GM19324 (cell line): ENCODE measurements around the gene TTC39B.

Source experiments
- ATAC-seq: cut with Tn5 transposase; IDR thresholded peaks from one replicate; pipeline ENCODE4 v1.9.1; 2021; ENCODE audit warnings: mild to moderate bottlenecking, moderate library complexity; ENCODE audit not compliant: unreplicated experiment, low FRiP score

Gene TTC39B

DNA sequence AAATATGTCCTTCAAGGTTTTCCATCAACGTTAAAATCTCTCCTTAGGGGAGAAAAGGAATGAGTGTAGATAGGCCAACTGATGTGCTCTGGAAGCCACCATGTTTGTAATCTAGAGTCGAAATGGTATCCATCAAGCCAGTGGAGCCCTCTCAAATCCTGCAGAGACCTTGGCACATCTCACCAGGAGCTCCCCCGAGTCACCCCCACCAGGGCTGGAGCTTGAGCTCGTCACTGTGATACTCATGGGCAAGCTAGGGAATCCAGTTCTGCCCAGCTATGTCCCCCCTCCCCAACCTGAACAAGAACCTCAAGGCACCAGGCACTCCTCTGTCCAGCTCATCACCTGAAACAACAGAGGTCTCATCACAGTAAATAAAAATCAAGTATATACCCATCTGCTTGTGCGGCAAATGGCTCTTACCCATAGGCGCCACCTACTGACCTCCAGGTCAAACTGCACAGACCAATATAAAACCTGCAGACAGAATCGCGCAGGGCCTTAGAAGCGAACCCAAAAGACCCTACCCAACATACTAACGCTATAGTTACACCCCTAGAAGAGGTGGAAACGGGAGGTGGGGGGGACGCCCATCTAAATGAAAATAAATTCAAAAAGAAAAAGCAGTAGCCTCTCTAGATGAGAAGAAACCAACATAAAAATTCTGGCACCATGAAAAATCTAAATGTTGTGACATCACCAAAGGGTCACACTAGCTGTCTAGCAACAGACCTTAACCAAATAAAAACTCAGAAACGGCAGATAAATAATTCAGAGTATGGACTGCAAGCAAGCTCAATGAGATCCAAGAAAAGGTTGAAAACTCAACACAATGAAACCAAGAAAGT is 75.0 kb downstream of the TTC39B start:
- ATAC-seq: peak; percentile 79

DNA sequence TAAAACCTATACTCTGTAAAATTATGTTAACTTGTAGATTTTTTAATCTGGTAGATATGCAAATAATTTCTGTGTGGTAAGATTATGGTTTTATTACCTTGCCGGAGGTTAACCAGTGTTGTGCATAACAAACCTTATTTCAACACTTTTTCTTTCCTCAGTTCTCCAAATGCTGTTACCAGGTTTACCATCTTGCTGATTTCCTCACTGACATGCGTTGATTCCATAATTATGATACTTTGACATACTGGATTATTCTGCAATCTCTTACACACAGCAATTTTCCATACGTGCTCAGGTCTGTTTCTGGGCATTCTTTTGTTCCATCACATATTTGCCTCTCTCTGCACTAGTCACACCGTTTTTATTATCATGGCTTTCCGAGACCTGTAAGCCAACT is 77.6 kb downstream of the TTC39B start:
- no peak for ATAC-seq

- no peak for ATAC-seq
These were observed 79.5 kb downstream of the TTC39B start for GRCh38 chr9:15227491-15227890.

DNA sequence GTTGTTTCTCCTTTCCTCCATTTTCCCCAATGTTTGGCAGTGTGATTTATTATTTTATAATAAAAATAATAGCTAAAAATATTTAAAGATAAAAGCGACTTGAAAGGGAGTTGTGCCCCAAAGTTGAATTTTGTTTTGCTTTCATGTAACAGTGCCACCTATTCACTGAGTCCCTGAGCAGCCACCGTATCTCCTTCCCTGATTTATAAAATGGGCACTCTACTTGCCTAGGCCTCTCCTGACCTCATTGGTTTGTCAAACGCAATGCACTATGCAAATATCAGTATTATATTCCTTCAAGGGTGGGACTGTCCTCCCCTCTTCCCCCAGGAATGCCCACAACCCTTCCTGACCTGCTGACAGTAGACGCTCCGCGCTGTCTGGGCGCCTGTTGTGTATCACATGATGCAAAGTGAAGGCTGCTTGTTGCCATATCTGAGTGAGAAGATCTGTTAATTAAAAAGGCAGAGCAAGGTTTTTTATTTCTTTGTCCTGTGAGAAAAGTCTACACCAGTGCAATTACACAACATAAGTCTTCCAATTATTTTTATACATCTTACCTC is 81.4 kb downstream of the TTC39B start:
- no peak for ATAC-seq

- no peak for ATAC-seq
These were observed 84.7 kb downstream of the TTC39B start for GRCh38 chr9:15222313-15222712.

GRCh38 chr9:15221746-15222145 is 85.3 kb downstream of the TTC39B start:
- no peak for ATAC-seq

- ATAC-seq: no peak
These were observed 86.2 kb downstream of the TTC39B start for GRCh38 chr9:15220658-15221318.

DNA sequence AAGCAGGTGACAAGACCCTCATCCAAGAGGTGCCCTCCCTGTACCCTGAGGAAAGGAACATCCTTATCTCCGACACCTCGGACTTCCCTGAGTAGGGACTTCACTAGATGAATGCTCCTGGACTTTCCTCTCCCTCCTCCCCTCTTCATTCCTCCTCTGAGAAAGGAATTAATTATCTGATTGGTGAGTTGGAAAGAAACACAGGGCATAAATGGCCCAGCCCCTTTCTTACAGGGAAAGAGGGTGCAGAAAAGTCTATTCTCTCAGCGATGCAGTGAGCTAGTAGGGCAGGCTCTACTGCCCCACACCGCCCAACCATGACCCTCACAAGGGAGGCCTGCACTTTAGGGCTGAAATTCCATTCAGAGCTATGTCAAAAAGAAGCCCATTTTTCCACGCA is 87.5 kb downstream of the TTC39B start:
- ATAC-seq: no peak

- no peak for ATAC-seq
These were observed 88.0 kb downstream of the TTC39B start for GRCh38 chr9:15218994-15219393.

DNA sequence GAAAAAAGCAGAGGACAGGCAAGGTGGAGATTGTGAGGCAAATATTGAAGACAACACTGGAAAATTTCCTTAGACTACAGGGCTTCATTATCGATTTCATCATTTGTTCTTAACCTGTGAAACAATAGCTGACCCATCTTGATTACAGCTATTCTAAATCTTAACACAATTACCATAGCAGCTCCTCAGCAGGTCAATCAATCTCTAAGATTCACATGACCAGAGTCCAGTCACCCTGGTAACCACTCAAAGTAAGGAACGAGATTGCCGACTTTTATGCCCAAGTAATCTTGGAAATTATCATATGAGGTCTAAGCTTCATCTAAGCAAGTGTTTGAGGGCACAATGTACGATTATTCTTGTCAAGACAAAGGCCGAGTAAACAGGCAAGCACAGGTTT is 93.8 kb downstream of the TTC39B start:
- no peak for ATAC-seq

GRCh38 chr9:15211815-15212495 is 95.1 kb downstream of the TTC39B start:
- ATAC-seq: no peak

- no peak for ATAC-seq
These were observed 95.7 kb downstream of the TTC39B start for GRCh38 chr9:15211160-15211814.

- no peak for ATAC-seq
These were observed 99.9 kb downstream of the TTC39B start for GRCh38 chr9:15206903-15207696.

- ATAC-seq: no peak
These were observed 101.2 kb downstream of the TTC39B start for GRCh38 chr9:15205632-15206420.

DNA sequence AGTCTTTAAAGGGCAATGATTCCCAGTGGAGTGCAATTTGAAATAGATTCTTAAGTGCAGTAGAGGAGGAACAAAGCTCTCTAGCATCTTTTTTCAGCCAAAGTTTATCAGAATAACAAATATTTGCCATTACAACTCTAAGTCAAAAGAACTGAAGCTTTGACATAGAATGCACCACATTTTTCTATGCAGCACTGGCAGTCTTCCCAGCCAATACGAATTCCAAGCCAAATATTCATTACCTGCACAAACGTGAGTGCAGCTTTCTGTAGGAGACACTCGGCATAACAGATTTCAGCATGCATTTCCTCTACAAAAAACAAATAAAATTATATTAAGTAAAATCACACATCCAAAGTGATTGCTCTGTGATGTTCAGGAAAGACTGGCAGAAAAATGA is 103.4 kb downstream of the TTC39B start:
- ATAC-seq: no peak

DNA sequence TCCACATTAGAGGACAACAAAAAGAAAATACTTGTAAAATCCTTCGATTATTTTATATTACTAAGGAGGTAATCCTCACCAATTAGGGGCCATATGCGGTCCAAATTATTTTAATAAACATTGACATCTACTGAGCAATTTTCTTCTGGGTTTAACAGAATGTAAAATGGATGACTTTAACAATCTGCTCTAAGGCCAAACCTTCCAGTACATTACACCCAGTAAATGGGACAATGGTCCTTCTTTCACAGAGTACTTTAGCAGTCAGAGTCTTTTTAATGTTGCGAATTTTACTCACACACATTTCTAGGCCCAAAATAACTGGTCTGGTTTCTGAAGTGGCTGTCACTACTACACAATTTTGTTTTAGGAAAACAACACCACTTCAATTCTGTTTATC is 106.9 kb downstream of the TTC39B start:
- no peak for ATAC-seq

DNA sequence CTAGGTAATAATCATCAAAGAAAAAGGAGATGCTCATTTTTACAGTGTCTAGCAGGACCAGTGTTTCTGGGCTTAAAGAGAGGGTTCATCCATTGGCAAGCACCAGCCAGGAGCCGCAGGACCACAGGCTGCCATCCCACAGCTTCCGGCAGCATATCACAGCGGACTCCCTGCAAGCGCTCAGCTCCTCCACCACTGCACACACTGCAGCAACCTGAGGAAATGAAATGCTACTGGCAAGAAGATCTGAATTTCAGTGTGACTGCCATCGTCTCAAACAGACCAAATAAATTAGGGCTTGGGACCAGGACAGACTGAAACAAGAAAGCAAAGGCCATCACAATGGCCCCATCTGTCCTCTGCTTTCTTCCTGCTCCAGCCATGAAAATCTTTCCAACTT is 114.2 kb downstream of the TTC39B start:
- no peak for ATAC-seq

DNA sequence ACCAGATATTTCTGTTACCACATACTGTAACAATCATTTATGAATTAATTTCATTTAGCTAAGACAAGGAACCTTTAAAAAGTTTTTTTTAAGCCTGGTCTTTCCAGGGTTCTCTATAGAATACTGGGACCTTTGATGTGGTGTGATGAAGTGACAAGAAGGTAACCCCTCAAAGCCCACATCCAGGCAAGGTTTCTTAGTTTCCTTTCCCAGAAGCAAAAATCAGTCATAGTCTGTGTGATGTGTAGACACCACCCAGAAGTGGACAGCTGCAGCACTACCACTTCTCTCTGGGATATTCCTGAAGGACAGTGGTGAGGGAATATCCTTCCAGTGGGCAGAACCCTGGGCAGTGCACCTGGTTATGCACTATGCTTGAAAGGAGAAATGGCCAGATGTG is 115.6 kb downstream of the TTC39B start:
- no peak for ATAC-seq

GRCh38 chr9:15189481-15189880 is 117.5 kb downstream of the TTC39B start:
- no peak for ATAC-seq
